ENCODE measurements around the gene IAPP.
"Not testable (repeated sequence)": the region's sequence is repeated elsewhere in the genome, so short reads cannot be mapped to it uniquely, and the experiment has no call there.

Gene IAPP

GRCh38 chr12:21341769-21342168, 30.9 kb upstream of the IAPP start:
- Histone ChIP-seq H3K4me1 (ENCODE audit: control insufficient read depth in 1 of 2, insufficient read depth in 2 of 2, low read length in 2 of 2) (no peaks in the 10 kb centered on the region), H3K36me3 (ENCODE audit: control insufficient read depth in 1 of 2, insufficient read depth in 2 of 2, low read length in 2 of 2) (no peaks in the 10 kb centered on the region), H3K9me3 (ENCODE audit: control insufficient read depth in 1 of 2, low read length in 2 of 2) (no peaks in the 10 kb centered on the region), H3K27ac (ENCODE audit: low read length) (no peak overlapping the region), H3K27me3 (ENCODE audit: low read depth, low read length) (no peaks in the 10 kb centered on the region), H3K4me3 (ENCODE audit: low read depth in 1 of 2, low read length in 2 of 2) (no peak overlapping the region)

- no peaks in the 10 kb centered on the region for H3K9me3 ChIP-seq (ENCODE audit: control insufficient read depth in 1 of 2, low read length in 2 of 2)
- H3K4me1 ChIP-seq (ENCODE audit: control insufficient read depth in 1 of 2, insufficient read depth in 2 of 2, low read length in 2 of 2) = no peaks in the 10 kb centered on the region
- no peak overlapping the region for H3K27ac ChIP-seq (ENCODE audit: low read length)
- no peaks in the 10 kb centered on the region for H3K27me3 ChIP-seq (ENCODE audit: low read depth, low read length)
- no peak overlapping the region for H3K4me3 ChIP-seq (ENCODE audit: low read depth in 1 of 2, low read length in 2 of 2)
- H3K36me3 ChIP-seq (ENCODE audit: control insufficient read depth in 1 of 2, insufficient read depth in 2 of 2, low read length in 2 of 2) = no peaks in the 10 kb centered on the region
Measured at GRCh38 chr12:21343636-21344035, 29.1 kb upstream of the IAPP start.

GRCh38 chr12:21346542-21347205, 26.0 kb upstream of the IAPP start:
- H3K27ac ChIP-seq (ENCODE audit: low read length) = no peak overlapping the region

GRCh38 chr12:21350975-21351374, 21.7 kb upstream of the IAPP start:
- no peaks in the 10 kb centered on the region for H3K36me3 ChIP-seq (ENCODE audit: control insufficient read depth in 1 of 2, insufficient read depth in 2 of 2, low read length in 2 of 2)
- no peaks in the 10 kb centered on the region for H3K27me3 ChIP-seq (ENCODE audit: low read depth, low read length)
- no peak overlapping the region for H3K27ac ChIP-seq (ENCODE audit: low read length)
- H3K4me1 ChIP-seq (ENCODE audit: control insufficient read depth in 1 of 2, insufficient read depth in 2 of 2, low read length in 2 of 2) = no peaks in the 10 kb centered on the region
- no peaks in the 10 kb centered on the region for H3K9me3 ChIP-seq (ENCODE audit: control insufficient read depth in 1 of 2, low read length in 2 of 2)
- no peak overlapping the region for H3K4me3 ChIP-seq (ENCODE audit: low read depth in 1 of 2, low read length in 2 of 2)

More at GRCh38 chr12:21346542-21347205, 26.0 kb upstream of the IAPP start:
- H3K4me1 ChIP-seq (ENCODE audit: control insufficient read depth in 1 of 2, insufficient read depth in 2 of 2, low read length in 2 of 2) = no peaks in the 10 kb centered on the region
- no peak overlapping the region for H3K4me3 ChIP-seq (ENCODE audit: low read depth in 1 of 2, low read length in 2 of 2)
- H3K36me3 ChIP-seq (ENCODE audit: control insufficient read depth in 1 of 2, insufficient read depth in 2 of 2, low read length in 2 of 2) = no peaks in the 10 kb centered on the region
- no peaks in the 10 kb centered on the region for H3K27me3 ChIP-seq (ENCODE audit: low read depth, low read length)
- no peaks in the 10 kb centered on the region for H3K9me3 ChIP-seq (ENCODE audit: control insufficient read depth in 1 of 2, low read length in 2 of 2)

- H3K4me1 ChIP-seq (ENCODE audit: control insufficient read depth in 1 of 2, insufficient read depth in 2 of 2, low read length in 2 of 2) = no peaks in the 10 kb centered on the region
- H3K36me3 ChIP-seq (ENCODE audit: control insufficient read depth in 1 of 2, insufficient read depth in 2 of 2, low read length in 2 of 2) = no peaks in the 10 kb centered on the region
- H3K27ac ChIP-seq (ENCODE audit: low read length) = no peak overlapping the region
- no peak overlapping the region for H3K4me3 ChIP-seq (ENCODE audit: low read depth in 1 of 2, low read length in 2 of 2)
- no peaks in the 10 kb centered on the region for H3K9me3 ChIP-seq (ENCODE audit: control insufficient read depth in 1 of 2, low read length in 2 of 2)
- no peaks in the 10 kb centered on the region for H3K27me3 ChIP-seq (ENCODE audit: low read depth, low read length)
Measured at GRCh38 chr12:21353487-21353886, 19.2 kb upstream of the IAPP start.

GRCh38 chr12:21353948-21354347, 18.8 kb upstream of the IAPP start:
- no peaks in the 10 kb centered on the region for H3K36me3 ChIP-seq (ENCODE audit: control insufficient read depth in 1 of 2, insufficient read depth in 2 of 2, low read length in 2 of 2)
- H3K9me3 ChIP-seq (ENCODE audit: control insufficient read depth in 1 of 2, low read length in 2 of 2) = no peaks in the 10 kb centered on the region
- no peak overlapping the region for H3K4me3 ChIP-seq (ENCODE audit: low read depth in 1 of 2, low read length in 2 of 2)
- H3K27me3 ChIP-seq (ENCODE audit: low read depth, low read length) = no peaks in the 10 kb centered on the region
- H3K4me1 ChIP-seq (ENCODE audit: control insufficient read depth in 1 of 2, insufficient read depth in 2 of 2, low read length in 2 of 2) = no peaks in the 10 kb centered on the region
- no peak overlapping the region for H3K27ac ChIP-seq (ENCODE audit: low read length)

GRCh38 chr12:21354641-21355040, 18.1 kb upstream of the IAPP start:
- Histone ChIP-seq H3K36me3 (ENCODE audit: control insufficient read depth in 1 of 2, insufficient read depth in 2 of 2, low read length in 2 of 2) (no peaks in the 10 kb centered on the region), H3K9me3 (ENCODE audit: control insufficient read depth in 1 of 2, low read length in 2 of 2) (no peaks in the 10 kb centered on the region), H3K27ac (ENCODE audit: low read length) (no peak overlapping the region), H3K4me3 (ENCODE audit: low read depth in 1 of 2, low read length in 2 of 2) (no peak overlapping the region), H3K4me1 (ENCODE audit: control insufficient read depth in 1 of 2, insufficient read depth in 2 of 2, low read length in 2 of 2) (no peaks in the 10 kb centered on the region), H3K27me3 (ENCODE audit: low read depth, low read length) (no peaks in the 10 kb centered on the region)

- H3K27ac ChIP-seq (ENCODE audit: low read length); H3K4me3 ChIP-seq (ENCODE audit: low read depth in 1 of 2, low read length in 2 of 2); H3K4me1 ChIP-seq (ENCODE audit: control insufficient read depth in 1 of 2, insufficient read depth in 2 of 2, low read length in 2 of 2); H3K9me3 ChIP-seq (ENCODE audit: control insufficient read depth in 1 of 2, low read length in 2 of 2); H3K36me3 ChIP-seq (ENCODE audit: control insufficient read depth in 1 of 2, insufficient read depth in 2 of 2, low read length in 2 of 2); H3K27me3 ChIP-seq (ENCODE audit: low read depth, low read length): not testable (repeated sequence)
Measured at GRCh38 chr12:21360632-21361031, 12.1 kb upstream of the IAPP start.

GRCh38 chr12:21369141-21369980, 3.3 kb upstream of the IAPP start:
- Histone ChIP-seq H3K27ac (ENCODE audit: low read length) (no peak overlapping the region), H3K9me3 (ENCODE audit: control insufficient read depth in 1 of 2, low read length in 2 of 2) (no peaks in the 10 kb centered on the region), H3K4me1 (ENCODE audit: control insufficient read depth in 1 of 2, insufficient read depth in 2 of 2, low read length in 2 of 2) (no peaks in the 10 kb centered on the region), H3K4me3 (ENCODE audit: low read depth in 1 of 2, low read length in 2 of 2) (no peak overlapping the region), H3K36me3 (ENCODE audit: control insufficient read depth in 1 of 2, insufficient read depth in 2 of 2, low read length in 2 of 2) (no peaks in the 10 kb centered on the region), H3K27me3 (ENCODE audit: low read depth, low read length) (no peaks in the 10 kb centered on the region)

- no peak overlapping the region for H3K4me3 ChIP-seq (ENCODE audit: low read depth in 1 of 2, low read length in 2 of 2)
- H3K9me3 ChIP-seq (ENCODE audit: control insufficient read depth in 1 of 2, low read length in 2 of 2) = no peaks in the 10 kb centered on the region
- no peaks in the 10 kb centered on the region for H3K36me3 ChIP-seq (ENCODE audit: control insufficient read depth in 1 of 2, insufficient read depth in 2 of 2, low read length in 2 of 2)
- H3K4me1 ChIP-seq (ENCODE audit: control insufficient read depth in 1 of 2, insufficient read depth in 2 of 2, low read length in 2 of 2) = no peaks in the 10 kb centered on the region
- H3K27me3 ChIP-seq (ENCODE audit: low read depth, low read length) = no peaks in the 10 kb centered on the region
- H3K27ac ChIP-seq (ENCODE audit: low read length) = no peak overlapping the region
Measured at GRCh38 chr12:21370845-21371449, 1.8 kb upstream of the IAPP start.

GRCh38 chr12:21379218-21379617, 6.5 kb downstream of the IAPP start:
- no peaks in the 10 kb centered on the region for H3K9me3 ChIP-seq (ENCODE audit: control insufficient read depth in 1 of 2, low read length in 2 of 2)
- no peaks in the 10 kb centered on the region for H3K27me3 ChIP-seq (ENCODE audit: low read depth, low read length)
- no peaks in the 10 kb centered on the region for H3K36me3 ChIP-seq (ENCODE audit: control insufficient read depth in 1 of 2, insufficient read depth in 2 of 2, low read length in 2 of 2)
- no peaks in the 10 kb centered on the region for H3K4me1 ChIP-seq (ENCODE audit: control insufficient read depth in 1 of 2, insufficient read depth in 2 of 2, low read length in 2 of 2)
- H3K27ac ChIP-seq (ENCODE audit: low read length) = no peak overlapping the region
- no peak overlapping the region for H3K4me3 ChIP-seq (ENCODE audit: low read depth in 1 of 2, low read length in 2 of 2)

Data from muscle layer of duodenum (tissue), 2 donors.